Stimulated activated memory B cell treated with anti-CD40 and anti-IgM and Interleukin-4, amounts not matched to agents 10 μg/mL and 1 μg/mL and 100 μg/mL, for 72 hours (primary cell): ENCODE measurements around the gene IQCN.

ENCODE experiments used
- ATAC-seq: fragments of 150-1000 bp; cut with Tn5 transposase; 2 replicates; pipeline ENCODE4 v1.10.0; 2021
- H3K27ac Mint-ChIP-seq: one replicate; pipeline ENCODE4 v1.8.0; 2022; ENCODE audit warnings: mild to moderate bottlenecking, mixed read lengths
- H3K27me3 Mint-ChIP-seq: one replicate; pipeline ENCODE4 v1.8.0; 2022; ENCODE audit warnings: mixed read lengths
- H3K36me3 Mint-ChIP-seq: one replicate; pipeline ENCODE4 v1.8.0; 2022; ENCODE audit warnings: mixed read lengths
- H3K4me1 Mint-ChIP-seq: one replicate; pipeline ENCODE4 v1.8.0; 2022; ENCODE audit warnings: mixed read lengths
- H3K4me3 Mint-ChIP-seq: one replicate; pipeline ENCODE4 v1.8.0; 2022; ENCODE audit warnings: mild to moderate bottlenecking, moderate library complexity, mixed read lengths
- H3K9me3 Mint-ChIP-seq: one replicate; pipeline ENCODE4 v1.8.0; 2022; ENCODE audit warnings: mixed read lengths

IQCN gene

DNA sequence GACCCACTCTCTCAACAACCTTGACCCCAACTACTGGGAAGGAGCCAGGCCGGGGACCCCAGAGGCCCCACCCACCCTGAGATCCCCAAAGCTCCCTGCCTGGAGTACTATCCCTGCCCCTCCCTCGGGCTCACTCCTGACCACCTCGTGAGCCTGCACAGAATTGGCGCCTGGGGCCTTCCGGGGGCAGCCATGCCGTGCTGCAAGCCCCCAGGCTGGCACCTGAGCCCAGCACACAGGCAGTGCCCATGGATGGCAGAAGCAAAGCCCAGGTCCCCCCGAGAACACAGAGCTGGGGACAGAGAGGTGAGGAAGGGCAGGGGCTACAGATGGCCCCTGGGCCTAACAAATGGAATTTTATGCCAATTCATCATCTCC lies 34.7 kb upstream of the IQCN start:
- H3K4me3 Mint-ChIP-seq, result no peak overlapping the region
- H3K27ac Mint-ChIP-seq, result peak overlapping the region; percentile 59
- H3K9me3 Mint-ChIP-seq, result no peaks in the 10 kb centered on the region
- ATAC-seq, result no peak
- H3K27me3 Mint-ChIP-seq, result no peaks in the 10 kb centered on the region
- peaks cover 32% of the 10 kb centered on the region for H3K36me3 Mint-ChIP-seq
- peaks cover 41% of the 10 kb centered on the region for H3K4me1 Mint-ChIP-seq

DNA sequence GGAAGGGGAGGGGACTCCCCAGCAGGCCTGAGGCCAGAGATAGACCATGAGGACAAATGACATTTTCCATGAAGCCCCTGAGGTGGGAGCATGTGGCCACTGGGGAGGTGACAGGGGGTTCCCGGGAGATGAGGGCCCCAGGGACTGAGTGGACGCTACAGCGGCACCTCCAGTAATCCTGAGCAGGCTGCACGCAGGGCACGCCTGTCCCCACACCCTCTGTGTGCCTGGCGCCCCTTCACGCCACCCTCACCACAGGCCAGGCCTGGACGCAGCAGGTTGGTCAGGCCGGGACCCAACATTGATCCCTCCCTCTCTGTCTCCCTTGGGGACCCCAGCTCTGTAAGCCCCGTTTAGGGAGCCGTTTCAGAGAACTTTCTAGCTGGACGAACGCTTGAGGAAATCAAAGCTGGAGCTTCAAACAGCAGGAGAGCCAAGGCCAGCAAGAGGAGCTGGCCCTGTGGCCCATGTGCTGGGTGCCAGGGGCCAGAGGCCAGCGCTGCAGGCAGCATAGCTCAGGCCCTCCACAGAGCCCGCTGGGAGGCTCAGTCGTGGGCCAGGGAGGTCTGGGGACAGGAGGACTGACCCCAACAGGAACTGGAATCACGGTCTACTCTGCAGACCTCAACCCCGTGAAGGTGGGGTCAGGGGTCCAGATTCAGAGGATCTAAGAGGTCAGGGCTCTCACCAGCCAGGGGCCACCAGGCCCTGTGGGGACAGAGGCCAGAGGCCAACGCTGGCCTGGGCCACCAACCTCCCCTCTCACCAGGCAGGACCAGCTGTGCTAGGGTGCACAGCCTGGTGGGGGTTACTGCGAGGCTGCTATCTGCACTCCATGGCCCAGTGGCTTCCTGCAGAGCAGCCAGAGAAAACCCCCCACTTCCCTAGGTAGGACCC lies 34.0 kb upstream of the IQCN start:
- Mint-ChIP-seq H3K9me3 (no peaks in the 10 kb centered on the region), H3K36me3 (peaks cover 37% of the 10 kb centered on the region), H3K27ac (peak overlapping the region; percentile 95), H3K27me3 (no peaks in the 10 kb centered on the region), H3K4me1 (peaks cover 47% of the 10 kb centered on the region), H3K4me3 (no peak overlapping the region)
- ATAC-seq, result no peak

GRCh38 chr19:18307271-18307681 lies 33.0 kb upstream of the IQCN start:
- no peaks in the 10 kb centered on the region for H3K9me3 Mint-ChIP-seq
- H3K36me3 Mint-ChIP-seq, result peaks cover 28% of the 10 kb centered on the region
- no peaks in the 10 kb centered on the region for H3K27me3 Mint-ChIP-seq
- peaks cover 50% of the 10 kb centered on the region for H3K4me1 Mint-ChIP-seq
- H3K4me3 Mint-ChIP-seq, result peak overlapping the region; percentile 59
- H3K27ac Mint-ChIP-seq, result peak overlapping the region; percentile 95
- no peak for ATAC-seq

GRCh38 chr19:18306888-18307260 lies 32.6 kb upstream of the IQCN start:
- Mint-ChIP-seq H3K36me3 (peaks cover 27% of the 10 kb centered on the region), H3K4me3 (peak overlapping the region; percentile 59), H3K27me3 (no peaks in the 10 kb centered on the region), H3K4me1 (peaks cover 50% of the 10 kb centered on the region), H3K27ac (peak overlapping the region; percentile 95), H3K9me3 (no peaks in the 10 kb centered on the region)
- no peak for ATAC-seq

- Mint-ChIP-seq H3K9me3 (no peaks in the 10 kb centered on the region), H3K27me3 (no peaks in the 10 kb centered on the region), H3K4me1 (peaks cover 50% of the 10 kb centered on the region), H3K27ac (peak overlapping the region; percentile 95), H3K36me3 (peaks cover 27% of the 10 kb centered on the region), H3K4me3 (peak overlapping the region; percentile 59)
- no peak for ATAC-seq
These were observed 32.1 kb upstream of the IQCN start for GRCh38 chr19:18306209-18306887.

DNA sequence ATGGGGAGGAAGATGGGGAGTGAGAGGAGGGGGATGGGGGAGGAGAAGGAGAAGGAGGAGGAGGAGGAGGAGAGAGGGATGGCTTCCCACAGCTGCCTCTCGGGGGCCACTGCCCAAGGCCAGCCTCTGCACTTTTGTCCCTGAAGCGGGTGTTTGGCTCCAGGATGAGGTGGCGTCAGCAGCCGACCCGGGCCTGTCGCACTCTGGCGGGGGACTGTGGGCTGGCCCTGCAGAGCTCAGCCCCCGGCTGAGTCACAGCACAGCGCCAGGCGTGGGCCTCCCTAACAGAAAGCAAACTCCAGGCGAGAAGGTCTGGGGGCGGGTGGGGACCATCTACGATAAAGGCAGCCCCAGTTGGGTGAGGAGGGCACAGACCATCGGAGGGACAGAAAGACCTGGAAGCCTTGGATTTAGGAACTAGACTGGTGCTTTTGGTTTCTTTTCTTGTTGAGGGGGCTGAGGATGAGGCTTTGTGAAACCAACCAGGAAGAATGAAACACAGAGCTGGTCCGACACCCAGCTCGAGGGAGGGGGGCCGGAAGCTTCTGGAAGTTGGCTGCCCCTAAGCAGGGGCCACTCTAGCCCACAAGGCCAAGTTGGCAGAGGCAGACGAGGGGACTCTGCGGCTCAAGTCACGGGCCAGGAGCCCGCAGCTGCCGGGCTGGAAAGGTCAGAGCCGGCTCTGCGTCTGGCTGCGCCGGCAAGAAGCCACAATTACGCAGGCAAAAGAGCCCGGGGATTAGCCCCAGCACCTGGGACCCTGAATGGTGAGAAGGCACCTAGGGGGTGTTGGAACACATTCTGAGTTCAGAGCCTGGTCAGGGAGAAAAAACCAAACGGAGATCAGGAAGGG lies 30.4 kb upstream of the IQCN start:
- H3K4me3 Mint-ChIP-seq, result peak overlapping the region; percentile 80
- H3K4me1 Mint-ChIP-seq, result peaks cover 50% of the 10 kb centered on the region
- peaks cover 17% of the 10 kb centered on the region for H3K36me3 Mint-ChIP-seq
- no peaks in the 10 kb centered on the region for H3K9me3 Mint-ChIP-seq
- ATAC-seq, result peak; percentile 82
- H3K27me3 Mint-ChIP-seq, result no peaks in the 10 kb centered on the region
- peak overlapping the region; percentile 95 for H3K27ac Mint-ChIP-seq

GRCh38 chr19:18304208-18304457 lies 29.9 kb upstream of the IQCN start:
- Mint-ChIP-seq H3K9me3 (no peaks in the 10 kb centered on the region), H3K4me1 (peaks cover 50% of the 10 kb centered on the region), H3K27ac (peak overlapping the region; percentile 95), H3K4me3 (peak overlapping the region; percentile 80), H3K27me3 (no peaks in the 10 kb centered on the region), H3K36me3 (peaks cover 17% of the 10 kb centered on the region)
- no peak for ATAC-seq

DNA sequence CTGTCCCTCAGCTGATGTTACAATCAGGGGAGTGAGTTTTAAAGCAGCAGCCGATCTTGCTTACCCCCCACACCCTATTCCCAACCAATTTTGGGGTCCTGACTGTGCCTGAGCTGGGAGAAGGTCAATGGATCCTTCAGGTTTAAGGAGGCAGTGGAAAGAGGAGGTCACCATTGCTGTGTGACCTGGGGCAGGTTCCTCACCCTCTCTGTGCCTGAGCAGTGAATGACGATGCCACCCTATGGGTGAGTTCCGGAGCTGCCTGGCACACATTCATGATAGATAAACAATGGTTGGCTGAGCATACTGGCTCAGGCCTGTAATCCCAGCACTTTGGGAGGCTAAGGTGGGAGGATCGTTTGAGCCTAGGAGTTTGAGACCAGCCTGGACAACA lies 27.5 kb upstream of the IQCN start:
- Mint-ChIP-seq H3K27ac (peak overlapping the region; percentile 57), H3K4me1 (peaks cover 37% of the 10 kb centered on the region), H3K36me3 (peaks cover 8% of the 10 kb centered on the region), H3K27me3 (no peaks in the 10 kb centered on the region), H3K4me3 (no peak overlapping the region), H3K9me3 (no peaks in the 10 kb centered on the region)
- no peak for ATAC-seq

- no peaks in the 10 kb centered on the region for H3K9me3 Mint-ChIP-seq
- H3K27ac Mint-ChIP-seq, result peak overlapping the region; percentile 57
- H3K27me3 Mint-ChIP-seq, result no peaks in the 10 kb centered on the region
- H3K4me1 Mint-ChIP-seq, result peaks cover 35% of the 10 kb centered on the region
- H3K4me3 Mint-ChIP-seq, result no peak overlapping the region
- H3K36me3 Mint-ChIP-seq, result peaks cover 10% of the 10 kb centered on the region
- no peak for ATAC-seq
These were observed 26.9 kb upstream of the IQCN start for GRCh38 chr19:18300930-18301717.

DNA sequence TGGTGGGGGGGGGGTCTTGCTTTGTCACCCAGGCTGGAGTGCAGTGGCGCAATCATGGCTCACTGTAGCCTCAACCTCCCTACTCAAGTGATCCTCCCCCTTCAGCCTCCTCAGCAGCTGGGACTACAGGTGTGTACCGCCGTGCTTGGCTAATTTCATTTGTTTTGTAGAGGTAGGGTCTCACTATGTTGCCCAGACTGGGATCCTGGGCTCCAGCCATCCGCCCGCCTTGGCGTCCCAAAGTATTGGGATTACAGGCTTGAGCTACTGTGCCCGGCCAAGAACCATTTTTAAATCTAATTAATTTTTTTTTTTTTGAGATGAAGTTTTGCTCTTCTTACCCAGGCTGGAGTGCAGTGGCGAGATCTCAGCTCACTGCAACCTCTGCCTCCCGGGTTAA lies 25.4 kb upstream of the IQCN start:
- H3K4me3 Mint-ChIP-seq, result no peak overlapping the region
- H3K27ac Mint-ChIP-seq, result no peak overlapping the region

DNA sequence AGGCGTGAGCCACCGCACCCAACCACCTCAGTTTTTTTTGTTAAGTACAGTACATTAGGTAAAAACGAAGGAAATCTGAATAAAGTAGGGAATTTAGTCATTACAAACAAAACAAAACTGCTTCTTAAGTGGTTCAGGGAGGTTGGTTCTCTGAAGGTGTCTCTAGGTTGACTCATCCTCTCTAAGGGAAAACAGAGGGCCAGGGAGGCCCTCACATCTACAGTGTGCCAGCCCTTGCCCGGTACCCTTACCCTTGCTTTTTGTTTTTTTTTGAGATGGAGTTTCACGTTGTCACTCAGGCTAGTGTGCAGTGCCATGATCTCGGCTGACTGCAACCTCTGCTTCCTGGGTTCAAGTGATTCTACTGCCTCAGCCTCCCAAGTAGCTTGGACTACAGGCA lies 24.3 kb upstream of the IQCN start:
- Mint-ChIP-seq H3K36me3 (peaks cover 11% of the 10 kb centered on the region), H3K4me3 (no peak overlapping the region), H3K27me3 (no peaks in the 10 kb centered on the region), H3K9me3 (peaks cover 12% of the 10 kb centered on the region), H3K4me1 (peaks cover 33% of the 10 kb centered on the region), H3K27ac (no peak overlapping the region)
- ATAC-seq, result no peak

More for the DNA sequence above, 25.4 kb upstream of the IQCN start:
- no peak for ATAC-seq
- Mint-ChIP-seq H3K4me1 (peaks cover 33% of the 10 kb centered on the region), H3K9me3 (peaks cover 12% of the 10 kb centered on the region), H3K36me3 (peaks cover 17% of the 10 kb centered on the region), H3K27me3 (no peaks in the 10 kb centered on the region)

GRCh38 chr19:18297308-18297707 lies 23.1 kb upstream of the IQCN start:
- peak overlapping the region; percentile 6 for H3K27ac Mint-ChIP-seq
- peaks cover 9% of the 10 kb centered on the region for H3K36me3 Mint-ChIP-seq
- H3K4me3 Mint-ChIP-seq, result no peak overlapping the region
- peaks cover 36% of the 10 kb centered on the region for H3K4me1 Mint-ChIP-seq
- H3K9me3 Mint-ChIP-seq, result peaks cover 12% of the 10 kb centered on the region
- ATAC-seq, result no peak
- H3K27me3 Mint-ChIP-seq, result no peaks in the 10 kb centered on the region

DNA sequence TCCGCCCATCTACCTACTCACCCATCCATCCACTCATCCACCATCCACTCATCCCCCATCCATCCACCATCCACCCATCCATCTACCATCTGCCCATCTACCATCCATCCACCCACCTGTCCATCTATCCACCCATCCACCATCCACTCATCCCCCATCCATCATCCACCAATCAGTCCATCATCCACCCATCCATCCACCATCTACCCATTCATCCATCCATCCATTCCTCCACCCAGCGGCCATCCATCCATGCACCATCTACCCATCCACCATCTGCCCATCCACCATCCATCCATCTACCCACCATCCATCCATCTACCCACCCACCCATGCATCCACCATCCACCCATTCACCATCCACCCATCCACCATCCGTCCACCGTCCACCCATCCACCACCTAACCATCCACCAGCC lies 20.8 kb upstream of the IQCN start:
- Mint-ChIP-seq H3K27me3 (no peaks in the 10 kb centered on the region), H3K4me3 (no peak overlapping the region), H3K4me1 (peaks cover 50% of the 10 kb centered on the region), H3K36me3 (peaks cover 9% of the 10 kb centered on the region), H3K27ac (peak overlapping the region; percentile 83), H3K9me3 (peaks cover 12% of the 10 kb centered on the region)
- no peak for ATAC-seq

DNA sequence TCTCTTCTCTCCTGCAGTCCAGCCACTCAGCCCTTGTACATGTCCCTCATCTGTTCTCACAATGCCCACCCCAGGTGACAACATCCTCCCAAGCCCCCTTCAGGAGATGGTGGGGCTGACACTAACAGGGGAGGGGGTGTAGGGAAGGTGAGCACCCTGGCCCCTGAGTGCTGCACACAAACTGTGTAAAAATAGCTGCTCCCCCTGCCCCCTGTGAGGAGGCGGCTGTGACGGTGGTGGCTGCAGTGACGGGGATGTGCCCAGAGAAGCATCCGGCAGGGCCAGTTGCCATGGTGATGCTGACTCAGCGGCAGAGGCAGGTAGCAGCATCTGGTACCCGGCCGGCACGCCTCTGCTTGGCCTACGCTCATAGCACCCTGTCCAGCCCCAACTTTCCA lies 20.2 kb upstream of the IQCN start:
- no peaks in the 10 kb centered on the region for H3K27me3 Mint-ChIP-seq
- H3K9me3 Mint-ChIP-seq, result peaks cover 12% of the 10 kb centered on the region
- peak overlapping the region; percentile 83 for H3K27ac Mint-ChIP-seq
- peak overlapping the region; percentile 67 for H3K4me3 Mint-ChIP-seq
- peaks cover 56% of the 10 kb centered on the region for H3K4me1 Mint-ChIP-seq
- ATAC-seq, result peak; percentile 48
- peaks cover 9% of the 10 kb centered on the region for H3K36me3 Mint-ChIP-seq
